H1 (cell line): ENCODE results near the gene KSR2. TPM values are rescaled to one million over a fixed set of nuclear protein-coding genes. Genes with fewer than 3 reads are reported as not detected.

Source experiments
- EGR1 ChIP-seq: IDR thresholded peaks from 2 replicates; pipeline ENCODE4 v1.6.1; 2011; ENCODE audit warnings: low read depth, low read length, borderline replicate concordance
- HDAC2 ChIP-seq, 2 experiments: fragments of 300-600 bp in 1 of 2; sonication (generic) in 1 of 2; IDR thresholded peaks; 2 replicates each; pipeline ENCODE4 v1.6.1; 2011 to 2012; ENCODE audit warnings: low read depth in 2 of 2, low read length in 2 of 2, mild to moderate bottlenecking in 2 of 2, moderate library complexity in 2 of 2, borderline replicate concordance in 1 of 2, inconsistent platforms in 1 of 2
- JUN ChIP-seq: IDR thresholded peaks from 2 replicates; pipeline ENCODE4 v1.6.1; 2011; ENCODE audit warnings: low read depth, mild to moderate bottlenecking, improper control_type of control experiment, low read length
- KDM1A ChIP-seq: fragments of 200-600, 300-600 bp; sonication (generic); IDR thresholded peaks from 2 replicates; pipeline ENCODE4 v1.7.1; 2016; ENCODE audit warnings: mild to moderate bottlenecking, low read length, borderline replicate concordance
- NRF1 ChIP-seq: IDR thresholded peaks from 2 replicates; pipeline ENCODE4 v1.6.1; 2011; ENCODE audit warnings: mild to moderate bottlenecking, low read depth, low read length, improper control_type of control experiment
- RAD21 ChIP-seq, 2 experiments: IDR thresholded peaks in 1 of 2; conservative IDR thresholded peaks in 1 of 2; 2 replicates each; pipeline ENCODE4 v1.6.1; 2011; ENCODE audit warnings: low read depth in 2 of 2, low read length in 2 of 2, improper control_type of control experiment in 1 of 2, inconsistent platforms in 1 of 2, mild to moderate bottlenecking in 1 of 2, moderate library complexity in 1 of 2
- RFX5 ChIP-seq: IDR thresholded peaks from 2 replicates; pipeline ENCODE4 v1.6.1; 2011; ENCODE audit warnings: low read depth, low read length, improper control_type of control experiment, borderline replicate concordance
- SAP30 ChIP-seq: fragments of 300-600 bp; sonication (generic); IDR thresholded peaks from 2 replicates; pipeline ENCODE4 v1.7.1; 2012; ENCODE audit warnings: low read length, moderate library complexity, mild to moderate bottlenecking, inconsistent platforms; ENCODE audit not compliant: insufficient read depth, insufficient replicate concordance
- YY1 ChIP-seq: IDR thresholded peaks from 2 replicates; pipeline ENCODE4 v1.6.1; 2011; ENCODE audit warnings: low read depth, mild to moderate bottlenecking, low read length
- polyA plus RNA-seq, 7 experiments: library from polyadenylated mRNA; depleted of rRNA in 3 of 7; stranded (reverse) in 5 of 7; unstranded in 2 of 7; fragments of >200 nt in 5 of 7; fragments of 200-250 nt in 2 of 7; gene quantifications; 1 replicate in 5 of 7; 2 replicates in 1 of 7; 4 replicates in 1 of 7; pipeline versions ENCODE4 v1.2.1 to v1.2.3, GENCODE V29; 2011 to 2013; ENCODE audit warnings: missing spikeins in 2 of 7, mixed read lengths in 2 of 7
- total RNA-seq: library from RNA; stranded (reverse); fragmentation: NEBNext Ultra II Directional; extraction: Animal tissue kit (Norgen Biotek cat#: 25700); gene quantifications from 2 replicates; pipeline ENCODE4 v1.2.1, GENCODE V29; 2021

The KSR2 gene
- total and polyA plus RNA-seq, 2 of the 8 experiments (the other 6 are each of a cell fraction or from before 2014, with no cell fraction given): 0.74 to 2.2 TPM

GRCh38 chr12:117863002-117863709, 105.6 kb downstream of the KSR2 start (continued):
- TF ChIP-seq NRF1 (no peak), YY1 (no peak), SAP30 (no peak), RFX5 (no peak), JUN (no peak), HDAC2 (IDR thresholded peaks at IDR 0.05; ENCODE audit: borderline replicate concordance in 1 of 2, low read depth in 2 of 2, low read length in 2 of 2) (no peak), KDM1A (no peak), EGR1 (no peak), RAD21 (IDR thresholded peaks at IDR 0.05 in 1 of 2, conservative IDR thresholded peaks at IDR 0.05 in 1 of 2; ENCODE audit: low read depth in 2 of 2, low read length in 2 of 2) (no peak)
